ENCODE measurements around the gene EDNRA. TPM values are rescaled to one million over a fixed set of nuclear protein-coding genes. Genes with fewer than 3 reads are reported as not detected.

Gene EDNRA
- total and polyA plus RNA-seq, 2 donors (not counting 3 experiments of a cell fraction or from before 2014, with no cell fraction given), result 0.01 TPM; not detected in 1

DNA sequence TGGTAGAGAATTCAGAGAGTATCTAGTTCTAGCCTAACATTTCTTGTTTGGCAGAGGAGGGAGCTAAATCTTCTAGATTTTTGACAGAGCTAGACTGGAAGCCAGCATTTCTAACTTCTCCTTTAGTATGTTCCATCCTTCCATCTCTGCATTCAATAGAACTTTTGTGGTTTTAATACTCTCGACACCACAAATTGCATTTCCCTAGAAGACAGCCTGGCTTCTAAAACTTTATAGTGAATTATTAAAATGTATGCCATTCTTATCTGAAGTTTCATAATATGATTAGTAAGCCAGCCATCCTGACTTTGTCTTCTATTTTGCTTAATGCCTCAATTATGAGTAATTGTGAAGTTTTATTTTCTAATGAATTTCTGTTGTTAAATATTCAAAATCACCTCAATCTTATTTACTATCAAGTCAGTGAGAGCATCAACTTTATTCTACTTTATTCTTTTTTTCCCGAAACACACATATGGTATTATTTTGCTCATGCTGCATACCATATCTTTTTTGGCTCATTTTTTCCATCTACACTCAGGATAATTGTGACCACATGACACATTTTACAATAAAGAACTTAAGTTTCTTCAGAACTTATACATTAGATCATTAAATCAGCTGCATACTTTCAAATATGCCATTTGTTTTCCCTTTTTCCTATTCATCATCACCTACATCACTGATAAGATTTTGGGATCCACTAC lies 30.2 kb downstream of the EDNRA start:
- ChIA-PET POLR2A (no interaction called here), CTCF (interaction anchor here (1.1 to 5.9 kb wide), 5 partner anchors 8 to 356 kb away, joined by 3 to 33 read pairs (median 4); no protein-coding TSS in a partner anchor)
- no peaks in the 10 kb centered on the region for H3K4me1 ChIP-seq (ENCODE audit: control insufficient read depth, extremely low read depth, insufficient read depth, low read length)
- no peaks in the 10 kb centered on the region for H4K20me1 ChIP-seq (replicated peaks; ENCODE audit: control insufficient read depth, extremely low read depth, insufficient read depth, low read length)
- H3K9me1 ChIP-seq (replicated peaks; ENCODE audit: control insufficient read depth, extremely low read depth, insufficient read depth, low read length), result no peaks in the 10 kb centered on the region
- H3K79me2 ChIP-seq (ENCODE audit: control insufficient read depth, insufficient read depth, low read length), result no peaks in the 10 kb centered on the region
- H3K9ac ChIP-seq (replicated peaks; ENCODE audit: extremely low read depth, insufficient read depth, low read length), result no peak overlapping the region
- no peak overlapping the region for H3K27ac ChIP-seq (ENCODE audit: insufficient read depth, low read depth, low read length)
- FAIRE-seq, result no peak
- dilution Hi-C loops (cut with MboI; ENCODE audit: extremely low pct_ligation_motif_present, low sequenced_read_pairs) (no loop called here), intact Hi-C loops (cut with micrococcal nuclease) (no loop called here)
- H2AFZ ChIP-seq (ENCODE audit: low read depth, low read length), result no peak overlapping the region
- no peak overlapping the region for H3K4me2 ChIP-seq (ENCODE audit: insufficient read depth, low read length)
- H3K27me3 ChIP-seq (ENCODE audit: control insufficient read depth in 2 of 2, insufficient read depth in 2 of 2, low read length in 2 of 2), result peaks cover 2 to 6% of the 10 kb centered on the region in 2 experiments
- no peak for TF ChIP-seq POLR2A (IDR thresholded peaks at IDR 0.05; ENCODE audit: low read depth, low read length)
- TF ChIP-seq, protein P1, sequence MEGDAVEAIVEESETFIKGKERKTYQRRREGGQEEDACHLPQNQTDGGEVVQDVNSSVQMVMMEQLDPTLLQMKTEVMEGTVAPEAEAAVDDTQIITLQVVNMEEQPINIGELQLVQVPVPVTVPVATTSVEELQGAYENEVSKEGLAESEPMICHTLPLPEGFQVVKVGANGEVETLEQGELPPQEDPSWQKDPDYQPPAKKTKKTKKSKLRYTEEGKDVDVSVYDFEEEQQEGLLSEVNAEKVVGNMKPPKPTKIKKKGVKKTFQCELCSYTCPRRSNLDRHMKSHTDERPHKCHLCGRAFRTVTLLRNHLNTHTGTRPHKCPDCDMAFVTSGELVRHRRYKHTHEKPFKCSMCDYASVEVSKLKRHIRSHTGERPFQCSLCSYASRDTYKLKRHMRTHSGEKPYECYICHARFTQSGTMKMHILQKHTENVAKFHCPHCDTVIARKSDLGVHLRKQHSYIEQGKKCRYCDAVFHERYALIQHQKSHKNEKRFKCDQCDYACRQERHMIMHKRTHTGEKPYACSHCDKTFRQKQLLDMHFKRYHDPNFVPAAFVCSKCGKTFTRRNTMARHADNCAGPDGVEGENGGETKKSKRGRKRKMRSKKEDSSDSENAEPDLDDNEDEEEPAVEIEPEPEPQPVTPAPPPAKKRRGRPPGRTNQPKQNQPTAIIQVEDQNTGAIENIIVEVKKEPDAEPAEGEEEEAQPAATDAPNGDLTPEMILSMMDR (IDR thresholded peaks at IDR 0.05; ENCODE audit: extremely low read depth in 1 of 2, insufficient read depth in 1 of 2, low read depth in 1 of 2, low read length in 2 of 2), result no peak
- TF ChIP-seq EZH2 (IDR thresholded peaks at IDR 0.05; ENCODE audit: borderline replicate concordance, low read depth, low read length, severe bottlenecking), result no peak
- no peak for TF ChIP-seq MYC (IDR thresholded peaks at IDR 0.05; ENCODE audit: low read depth, low read length)
- TF ChIP-seq FOS (IDR thresholded peaks at IDR 0.05; ENCODE audit: borderline replicate concordance, insufficient read depth, low read length), result no peak
- no peak for TF ChIP-seq GATA2 (IDR thresholded peaks at IDR 0.05; ENCODE audit: insufficient read depth, insufficient read length, low read depth, low read length)
- TF ChIP-seq, protein P2, sequence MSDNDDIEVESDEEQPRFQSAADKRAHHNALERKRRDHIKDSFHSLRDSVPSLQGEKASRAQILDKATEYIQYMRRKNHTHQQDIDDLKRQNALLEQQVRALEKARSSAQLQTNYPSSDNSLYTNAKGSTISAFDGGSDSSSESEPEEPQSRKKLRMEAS (IDR thresholded peaks at IDR 0.05; ENCODE audit: insufficient read depth, insufficient read length), result no peak
- no peak for TF ChIP-seq JUN (IDR thresholded peaks at IDR 0.05; ENCODE audit: borderline replicate concordance, insufficient read depth, insufficient read length, low read depth)
- TF ChIP-seq POLR2AphosphoS5 (IDR thresholded peaks at IDR 0.05; ENCODE audit: insufficient read depth, low read depth, low read length), result no peak
- H3K4me3 ChIP-seq (replicated peaks in 1 of 3; ENCODE audit: insufficient read depth in 1 of 3, low read depth in 1 of 3, low read length in 3 of 3), result no peak overlapping the region
- H3K9me3 ChIP-seq (replicated peaks; ENCODE audit: control insufficient read depth, insufficient read depth, low read length), result no peaks in the 10 kb centered on the region
- no peak for DNase-seq (ENCODE audit: low read depth, low spot score)
- H3K36me3 ChIP-seq (ENCODE audit: control insufficient read depth in 2 of 2, extremely low read depth in 1 of 2, insufficient read depth in 2 of 2, low read length in 2 of 2), result no peaks in the 10 kb centered on the region
- no TSS peak for BruUV-seq (replicated peaks)
